C1 segment of cervical spinal cord (tissue), 14 donors: ENCODE data around the gene SLC6A17.
A peak's percentile ranks its signal among the peaks of the same experiment; 100 is the strongest.

ENCODE experiments used
- DNase-seq, 14 donors: peaks; one replicate each; lab custom pipeline; 2025; lab: John Stamatoyannopoulos, UW

SLC6A17 gene

GRCh38 chr1:110173466-110174105 is 23.3 kb downstream of the SLC6A17 start:
- no peak for DNase-seq

- DNase-seq: no peak
Measured at GRCh38 chr1:110174961-110175360, 24.7 kb downstream of the SLC6A17 start.

GRCh38 chr1:110176299-110176956 is 26.1 kb downstream of the SLC6A17 start:
- DNase-seq: peak in 7 of 14 donors; percentile 11 to 57 (median 15)

GRCh38 chr1:110177775-110178174 is 27.5 kb downstream of the SLC6A17 start:
- no peak for DNase-seq

- DNase-seq: no peak
Measured at GRCh38 chr1:110183642-110184167, 33.4 kb downstream of the SLC6A17 start.

- DNase-seq: no peak
Measured at GRCh38 chr1:110184446-110184845, 34.2 kb downstream of the SLC6A17 start.

GRCh38 chr1:110185181-110185580 is 34.9 kb downstream of the SLC6A17 start:
- DNase-seq: peak in 1 of 14 donors; percentile 81

GRCh38 chr1:110186558-110186957 is 36.3 kb downstream of the SLC6A17 start:
- no peak for DNase-seq

- peak in 1 of 14 donors; percentile 25 for DNase-seq
Measured at GRCh38 chr1:110187139-110187890, 37.0 kb downstream of the SLC6A17 start.

GRCh38 chr1:110188035-110188618 is 37.8 kb downstream of the SLC6A17 start:
- DNase-seq: peak in 1 of 14 donors; percentile 62

- no peak for DNase-seq
Measured at GRCh38 chr1:110189181-110189580, 38.9 kb downstream of the SLC6A17 start.

- DNase-seq: peak in 1 of 14 donors; percentile 21
Measured at GRCh38 chr1:110190282-110190929, 40.1 kb downstream of the SLC6A17 start.

- no peak for DNase-seq
Measured at GRCh38 chr1:110192541-110192940, 42.2 kb downstream of the SLC6A17 start.

- no peak for DNase-seq
Measured at GRCh38 chr1:110195196-110195595, 44.9 kb downstream of the SLC6A17 start.

GRCh38 chr1:110196917-110197765 is 46.8 kb downstream of the SLC6A17 start:
- DNase-seq: peak in 4 of 14 donors; percentile 12 to 42 (median 21)

- no peak for DNase-seq
Measured at GRCh38 chr1:110197905-110198629, 47.8 kb downstream of the SLC6A17 start.

GRCh38 chr1:110198746-110199145 is 48.5 kb downstream of the SLC6A17 start:
- no peak for DNase-seq

- DNase-seq: no peak
Measured at GRCh38 chr1:110200190-110200589, 49.9 kb downstream of the SLC6A17 start.

GRCh38 chr1:110200666-110201065 is 50.4 kb downstream of the SLC6A17 start:
- DNase-seq: no peak
